H1 (cell line): ENCODE results near the gene KCTD16. TPM values are rescaled to one million over a fixed set of nuclear protein-coding genes. Genes with fewer than 3 reads are reported as not detected.

Source experiments
- CHD2 ChIP-seq: IDR thresholded peaks from 2 replicates; pipeline ENCODE4 v1.6.1; 2012; ENCODE audit warnings: low read length, improper control_type of control experiment
- CHD7 ChIP-seq: fragments of 300-600 bp; sonication (generic); IDR thresholded peaks from 2 replicates; pipeline ENCODE4 v1.7.1; 2012; ENCODE audit warnings: low read length, moderate library complexity, mild to moderate bottlenecking, inconsistent platforms; ENCODE audit not compliant: insufficient replicate concordance
- EZH2 ChIP-seq: fragments of 200-600 bp; sonication (generic); IDR thresholded peaks from 2 replicates; pipeline ENCODE4 v1.7.1; 2012; ENCODE audit warnings: low read depth, mild to moderate bottlenecking, moderate library complexity, low read length, inconsistent platforms; ENCODE audit not compliant: severe bottlenecking
- GABPA ChIP-seq: IDR thresholded peaks from 2 replicates; pipeline ENCODE4 v1.6.1; 2011; ENCODE audit warnings: mild to moderate bottlenecking, low read length, moderate library complexity, borderline replicate concordance; ENCODE audit not compliant: insufficient read depth
- KDM5A ChIP-seq: fragments of 200-600 bp; IDR thresholded peaks from 2 replicates; pipeline ENCODE4 v1.7.1; 2012; ENCODE audit warnings: mild to moderate bottlenecking, low read length, inconsistent platforms, mixed read lengths
- MAFK ChIP-seq: IDR thresholded peaks from 2 replicates; pipeline ENCODE4 v1.6.1; 2012; ENCODE audit warnings: low read depth, mild to moderate bottlenecking, improper control_type of control experiment, low read length
- POLR2AphosphoS5 ChIP-seq: IDR thresholded peaks from 2 replicates; pipeline ENCODE4 v1.6.1; 2011; ENCODE audit warnings: low read depth, low read length
- SAP30 ChIP-seq: fragments of 300-600 bp; sonication (generic); IDR thresholded peaks from 2 replicates; pipeline ENCODE4 v1.7.1; 2012; ENCODE audit warnings: low read length, moderate library complexity, mild to moderate bottlenecking, inconsistent platforms; ENCODE audit not compliant: insufficient read depth, insufficient replicate concordance
- SIN3A ChIP-seq, 2 experiments: IDR thresholded peaks in 1 of 2; conservative IDR thresholded peaks in 1 of 2; 2 replicates each; pipeline ENCODE4 v1.6.1; 2011 to 2012; ENCODE audit warnings: low read length in 2 of 2, improper control_type of control experiment in 1 of 2, low read depth in 1 of 2, mild to moderate bottlenecking in 1 of 2
- SP1 ChIP-seq: IDR thresholded peaks from 2 replicates; pipeline ENCODE4 v1.6.1; 2011; ENCODE audit warnings: low read depth, low read length
- polyA plus RNA-seq, 7 experiments: library from polyadenylated mRNA; depleted of rRNA in 3 of 7; stranded (reverse) in 5 of 7; unstranded in 2 of 7; fragments of >200 nt in 5 of 7; fragments of 200-250 nt in 2 of 7; gene quantifications; 1 replicate in 5 of 7; 2 replicates in 1 of 7; 4 replicates in 1 of 7; pipeline versions ENCODE4 v1.2.1 to v1.2.3, GENCODE V29; 2011 to 2013; ENCODE audit warnings: missing spikeins in 2 of 7, mixed read lengths in 2 of 7
- total RNA-seq: library from RNA; stranded (reverse); fragmentation: NEBNext Ultra II Directional; extraction: Animal tissue kit (Norgen Biotek cat#: 25700); gene quantifications from 2 replicates; pipeline ENCODE4 v1.2.1, GENCODE V29; 2021
- TF ChIP-seq, protein P1 (sequence below): IDR thresholded peaks from 2 replicates; pipeline ENCODE4 v1.6.1; 2011; ENCODE audit warnings: low read depth, mild to moderate bottlenecking, low read length; ENCODE audit not compliant: insufficient read depth

KCTD16 gene
- total and polyA plus RNA-seq, 2 of the 8 experiments (the other 6 are each of a cell fraction or from before 2014, with no cell fraction given) = 0.03 to 0.24 TPM

GRCh38 chr5:144503123-144503522 is 332.4 kb downstream of the KCTD16 start (continued):
- no peak for TF ChIP-seq CHD7
- no peak for TF ChIP-seq CHD2
- no peak for TF ChIP-seq POLR2AphosphoS5
- TF ChIP-seq KDM5A = no peak
- TF ChIP-seq SIN3A (conservative IDR thresholded peaks at IDR 0.05 in 1 of 2, IDR thresholded peaks at IDR 0.05 in 1 of 2; ENCODE audit: low read depth in 1 of 2, low read length in 2 of 2) = no peak
- TF ChIP-seq, protein P1, sequence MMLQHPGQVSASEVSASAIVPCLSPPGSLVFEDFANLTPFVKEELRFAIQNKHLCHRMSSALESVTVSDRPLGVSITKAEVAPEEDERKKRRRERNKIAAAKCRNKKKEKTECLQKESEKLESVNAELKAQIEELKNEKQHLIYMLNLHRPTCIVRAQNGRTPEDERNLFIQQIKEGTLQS = no peak
- no peak for TF ChIP-seq GABPA
- TF ChIP-seq EZH2 = no peak
- no peak for TF ChIP-seq SAP30
- TF ChIP-seq SP1 = no peak
- no peak for TF ChIP-seq MAFK
